Inflammatory macrophage treated with lipopolysaccharide for 1 hour (primary cell): ENCODE data around the gene TBCA.

Source experiments
- DNase-seq, 2 donors: peaks; one replicate each; pipeline ENCODE4 v3.0.0-alpha.2; 2020 to 2022

The TBCA gene

GRCh38 chr5:77775790-77776553 is at the start of gene TBCA:
Gene TBCA (minus strand): TSS chr5:77776339. CDS start chr5:77776257, 82 bp downstream.
- peak; percentile 83 to 89 for DNase-seq

DNA sequence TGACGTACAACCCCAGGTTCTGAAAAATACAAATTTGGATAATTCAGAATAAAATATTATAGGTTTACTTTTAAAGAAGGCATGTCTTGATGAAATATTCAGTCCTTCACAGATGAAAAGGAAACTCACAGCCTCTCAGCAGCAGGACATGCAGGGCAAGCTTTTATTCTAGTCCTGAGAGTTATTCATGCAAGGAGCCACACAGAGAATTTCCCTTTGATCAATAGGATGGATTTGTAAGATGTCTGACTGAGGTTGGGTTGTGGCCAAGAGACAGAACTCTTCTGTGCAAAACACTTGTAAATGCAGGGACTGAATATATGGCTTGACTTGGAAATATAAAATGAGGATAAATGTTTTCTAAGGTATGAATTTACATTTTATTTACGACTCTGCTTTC is 48.8 kb upstream of the TBCA start:
- no peak for DNase-seq

- DNase-seq = no peak
These were observed 40.5 kb upstream of the TBCA start for GRCh38 chr5:77816686-77817085.

DNA sequence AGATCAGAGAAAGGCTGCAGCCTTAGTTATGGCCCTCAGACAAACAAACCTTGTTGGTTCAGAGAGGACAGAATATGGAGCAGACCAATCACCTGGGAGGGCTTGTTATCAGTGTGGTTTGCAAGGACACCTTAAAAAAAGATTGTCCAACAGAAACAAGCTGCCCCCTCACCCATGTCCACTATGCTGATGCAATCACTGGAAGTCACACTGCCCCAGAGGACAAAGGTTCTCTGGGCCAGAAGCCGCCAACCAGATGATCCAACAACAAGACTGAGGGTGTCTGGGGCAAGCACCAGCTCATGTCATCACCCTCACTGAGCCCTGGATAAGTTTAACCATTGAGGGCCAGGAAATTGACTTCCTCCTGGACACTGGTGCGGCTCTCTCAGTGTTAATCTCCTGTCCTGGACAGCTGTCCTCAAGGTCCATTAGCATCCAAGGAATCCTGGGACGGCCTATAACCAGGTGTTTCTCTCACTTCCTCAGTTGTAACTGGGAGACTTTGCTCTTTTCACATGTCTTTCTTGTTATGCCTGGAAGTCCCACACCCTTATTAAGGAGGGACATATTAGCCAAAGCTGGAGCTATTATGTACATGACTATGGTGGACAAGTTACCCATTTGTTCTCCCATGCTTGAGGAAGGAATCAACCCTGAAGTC is 36.9 kb upstream of the TBCA start:
- DNase-seq = no peak

GRCh38 chr5:77806213-77806843 is 30.2 kb upstream of the TBCA start:
- DNase-seq = no peak

DNA sequence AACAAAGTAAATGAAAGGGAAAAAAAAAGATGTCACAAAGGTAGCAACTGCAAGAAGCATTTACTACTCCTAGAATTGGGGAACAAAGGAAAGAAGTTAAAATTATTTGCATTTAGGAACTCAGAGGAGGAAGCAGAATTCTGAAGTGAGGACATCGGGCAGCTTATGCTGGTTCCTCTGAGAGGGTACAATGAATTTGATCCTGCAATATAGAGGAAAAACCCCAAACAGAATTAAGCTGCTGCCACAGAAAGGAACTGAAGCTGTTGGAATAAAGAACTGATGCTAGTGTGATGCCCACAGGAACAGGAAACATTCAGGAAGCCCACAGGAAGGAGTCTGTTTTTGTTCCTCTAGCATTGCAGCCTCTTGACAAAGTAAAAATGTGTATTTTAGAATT is 22.3 kb upstream of the TBCA start:
- DNase-seq = peak; percentile 78 to 86

GRCh38 chr5:77797136-77797535 is 21.0 kb upstream of the TBCA start:
- DNase-seq = peak; percentile 90 to 93

GRCh38 chr5:77795846-77796245 is 19.7 kb upstream of the TBCA start:
- DNase-seq = peak; percentile 69 to 70

DNA sequence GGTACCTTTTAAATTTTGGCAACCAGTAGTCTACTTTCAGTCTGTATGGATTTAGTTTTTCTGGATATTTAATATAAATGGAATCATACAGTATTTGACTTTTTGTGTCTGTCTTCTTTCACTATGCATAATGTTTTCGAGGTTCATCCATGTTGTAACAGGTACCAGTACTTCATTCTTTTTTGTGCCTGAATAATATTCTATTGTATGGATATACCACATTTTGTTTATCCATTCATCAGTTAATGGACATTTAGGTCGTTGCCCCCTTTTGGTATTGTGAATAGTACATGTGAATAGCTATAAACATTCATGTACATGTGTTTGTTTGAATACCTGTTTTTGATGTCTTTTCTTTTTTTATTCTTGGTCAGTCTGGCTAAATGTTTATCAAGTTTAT is 19.1 kb upstream of the TBCA start:
- DNase-seq = no peak

DNA sequence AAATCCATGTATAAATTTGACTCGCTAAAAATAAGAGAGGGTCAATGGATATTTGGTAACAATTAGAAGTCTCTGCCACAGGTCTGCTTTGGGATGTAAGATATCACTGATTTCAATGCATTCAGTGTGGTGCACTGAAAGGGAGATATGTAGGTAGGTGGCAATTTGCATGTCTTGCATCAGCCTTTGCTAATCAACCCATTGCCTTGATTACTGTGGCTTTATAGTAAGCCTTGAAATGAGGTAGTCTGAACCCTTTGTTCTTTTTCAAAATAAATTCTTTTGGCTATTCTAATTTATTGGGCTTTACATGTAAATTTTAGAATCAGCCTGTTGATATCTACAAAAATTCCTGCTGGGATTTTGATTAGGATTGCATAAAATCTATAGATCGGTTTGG is 15.8 kb upstream of the TBCA start:
- DNase-seq = no peak

DNA sequence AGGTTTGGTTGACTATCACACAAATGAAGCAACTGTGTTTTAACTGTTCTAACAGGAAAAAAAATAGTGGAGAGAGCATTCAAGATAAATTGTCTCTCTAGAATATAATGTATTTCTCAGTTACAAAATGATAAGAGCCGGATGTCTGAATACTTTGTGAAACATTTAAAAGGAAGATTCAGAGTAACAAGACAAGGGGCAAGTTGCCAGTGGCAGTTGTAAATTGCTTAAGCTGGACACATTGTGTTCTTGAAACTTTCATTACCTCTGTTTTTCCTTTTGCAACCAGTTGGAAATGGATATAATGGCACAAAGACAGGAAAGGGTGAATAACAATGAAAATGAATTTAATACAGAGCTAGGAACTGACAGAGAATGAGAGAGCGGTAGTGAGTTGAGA is 15.2 kb upstream of the TBCA start:
- DNase-seq = no peak

- no peak for DNase-seq
These were observed 9.1 kb upstream of the TBCA start for GRCh38 chr5:77785229-77785628.

DNA sequence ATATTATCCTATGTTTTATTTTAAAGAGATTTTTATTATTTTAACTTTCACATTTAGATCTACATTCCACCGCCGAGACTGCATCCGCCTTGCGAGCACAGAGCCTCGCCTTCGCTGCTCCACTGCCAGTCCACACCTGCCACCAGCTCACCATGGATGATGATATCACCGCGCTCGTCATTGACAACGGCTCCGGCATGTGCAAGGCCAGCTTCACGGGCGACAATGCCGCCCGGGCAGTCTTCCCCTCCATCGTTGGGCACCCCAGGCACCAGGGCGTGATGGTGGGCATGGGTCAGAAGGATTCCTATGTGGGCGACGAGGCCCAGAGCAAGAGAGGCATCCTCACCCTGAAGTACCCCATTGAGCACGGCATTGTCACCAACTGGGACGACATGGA is 8.6 kb upstream of the TBCA start:
- DNase-seq = no peak

DNA sequence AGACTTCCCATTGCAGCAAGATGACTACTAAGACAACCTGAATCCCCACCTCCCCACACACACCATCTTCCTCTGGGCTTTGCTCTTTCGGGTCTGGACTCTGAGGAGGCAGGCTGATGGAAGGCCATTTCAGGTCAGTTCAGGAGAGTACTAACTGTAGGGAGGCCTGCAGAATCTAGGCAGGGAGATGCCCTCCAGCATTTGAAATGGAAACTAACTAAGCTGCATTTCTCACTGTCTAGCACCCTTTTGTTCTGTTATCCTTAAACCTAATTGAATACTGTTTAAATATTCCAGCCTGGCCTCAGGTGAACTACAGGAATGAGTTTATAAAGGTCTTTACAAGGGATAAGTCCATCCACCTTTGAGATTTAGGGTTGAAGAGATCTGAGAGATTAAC is 4.9 kb upstream of the TBCA start:
- DNase-seq = no peak

DNA sequence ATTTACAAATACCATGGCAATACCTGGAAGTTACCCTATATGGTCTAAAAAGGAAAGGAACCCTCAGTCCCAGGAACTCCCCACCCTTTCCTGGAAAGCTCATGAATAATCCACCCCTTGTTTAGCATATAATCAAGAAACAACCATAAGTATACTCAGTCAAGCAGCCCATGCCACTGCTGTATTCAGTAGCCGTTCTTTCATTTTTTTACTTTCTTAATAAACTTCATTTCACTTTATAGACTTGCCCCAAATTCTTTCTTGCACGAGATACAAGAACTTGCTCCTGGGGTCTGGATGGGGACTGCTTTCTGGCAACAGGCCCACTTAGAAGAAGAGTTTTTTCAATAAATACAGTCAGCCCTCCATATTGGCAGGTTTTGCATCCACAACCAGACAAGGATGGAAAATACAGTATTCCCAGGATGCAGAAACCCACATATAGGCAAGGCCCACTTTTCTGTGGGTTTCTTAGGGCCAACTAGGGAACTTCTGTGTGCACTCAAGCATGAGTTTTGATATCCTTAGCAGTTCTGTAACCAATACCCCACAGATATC is 2.8 kb upstream of the TBCA start:
- no peak for DNase-seq

DNA sequence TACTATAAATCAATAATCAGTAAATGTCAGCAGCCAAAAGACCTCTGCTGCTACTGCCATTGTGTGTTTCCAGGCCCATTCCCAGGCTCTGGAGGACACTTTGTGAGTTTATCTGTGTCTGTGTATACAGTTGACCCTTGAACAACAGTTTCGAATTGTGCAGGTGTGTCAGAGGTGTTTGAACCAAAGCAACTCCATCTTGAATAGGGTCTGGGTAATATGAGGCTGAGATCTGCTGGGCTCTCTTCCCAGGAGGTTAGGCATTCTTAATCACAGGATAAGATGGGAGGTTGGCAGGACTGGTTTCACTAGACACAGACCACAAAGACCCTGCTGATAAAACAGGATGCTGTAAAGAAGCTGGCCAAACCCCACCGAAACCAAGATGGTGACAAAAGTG is 2.3 kb upstream of the TBCA start:
- no peak for DNase-seq

DNA sequence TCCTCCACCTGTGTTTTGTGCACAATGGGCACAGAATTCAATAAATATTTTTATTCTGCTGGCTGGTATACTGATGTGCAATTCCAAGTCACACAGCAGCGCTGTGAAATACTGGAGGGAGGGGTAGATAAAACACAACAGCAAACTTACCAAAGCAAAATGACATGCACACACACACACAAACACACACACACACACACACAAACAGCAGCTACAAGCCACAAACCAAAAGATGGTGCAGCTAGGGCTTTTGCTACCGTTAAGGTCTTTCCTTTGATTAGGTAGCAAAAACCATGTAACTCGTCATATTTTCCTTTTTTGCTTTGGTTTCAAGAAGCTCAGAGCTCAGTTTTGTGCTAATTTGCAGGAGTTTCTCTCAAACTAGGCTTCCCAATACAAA is 1.8 kb upstream of the TBCA start:
- no peak for DNase-seq

GRCh38 chr5:77777281-77777892 is 1.2 kb upstream of the TBCA start:
- DNase-seq = no peak

DNA sequence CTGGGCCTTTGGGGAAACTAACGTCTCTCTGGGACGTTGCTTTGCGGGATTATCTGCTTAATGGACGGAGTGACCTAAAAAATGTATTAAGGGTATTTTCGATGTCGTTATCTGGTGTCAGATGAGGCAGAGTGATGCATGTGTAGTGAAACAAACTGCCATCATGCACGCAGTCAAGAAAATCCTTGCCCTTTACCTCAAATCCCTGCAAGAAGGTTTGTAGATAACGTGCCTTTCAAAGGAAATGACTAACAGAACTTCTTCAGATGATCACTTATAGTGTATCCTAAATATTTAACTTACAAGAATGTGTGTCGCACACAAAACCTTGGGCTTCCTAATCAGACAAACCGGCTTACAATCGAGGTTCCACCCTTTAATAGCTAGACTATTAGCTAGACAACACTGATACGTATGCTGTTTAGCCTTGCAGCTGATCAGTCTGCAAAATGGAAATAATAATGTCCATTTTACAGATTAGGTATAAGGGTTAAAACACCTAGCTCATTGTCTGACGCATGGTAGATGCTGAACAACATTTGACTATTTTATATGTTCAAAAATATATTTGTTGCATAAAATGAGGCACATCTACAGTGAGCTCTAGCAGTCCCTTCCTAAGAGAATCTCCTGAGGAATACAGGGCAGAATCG is 541 bp upstream of the TBCA start:
- DNase-seq = no peak

GRCh38 chr5:77774981-77775789 is 954 bp downstream of the TBCA start:
- peak in 1 of 2 donors; percentile 44 for DNase-seq

DNA sequence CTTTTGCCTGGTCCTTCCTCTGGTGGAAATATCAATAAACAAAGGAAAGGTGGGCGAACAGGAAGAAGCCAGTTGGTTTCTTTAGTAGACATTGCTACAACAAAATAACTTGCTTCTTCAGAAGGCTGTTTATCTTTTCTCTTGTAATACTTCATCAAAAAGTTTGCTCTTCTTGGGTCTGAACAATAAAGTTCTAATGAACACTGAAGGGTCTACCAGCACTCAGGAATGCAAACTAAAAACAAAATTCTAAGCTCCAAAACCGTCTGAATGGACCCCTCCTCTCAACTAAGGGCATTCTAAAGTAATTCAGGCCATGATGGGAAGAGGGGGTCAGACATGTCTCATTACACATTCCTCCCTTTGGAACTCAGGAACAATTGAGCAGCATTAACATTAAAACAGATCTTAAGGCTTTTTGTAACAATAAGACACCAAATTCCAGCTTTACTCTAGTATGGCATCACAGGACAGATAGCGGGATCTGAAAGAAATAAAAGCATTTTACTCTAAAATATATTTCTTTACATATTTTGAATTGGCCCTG is 2.3 kb downstream of the TBCA start:
- no peak for DNase-seq

- DNase-seq = no peak
These were observed 3.4 kb downstream of the TBCA start for GRCh38 chr5:77772729-77773128.
